Panc1 (cell line): ENCODE measurements around the gene MEGF10. TPM values are rescaled to one million over a fixed set of nuclear protein-coding genes. Genes with fewer than 3 reads are reported as not detected.

Source experiments
- ATAC-seq: fragments of 200-7000 bp; cut with Tn5 transposase; 2 replicates; pipeline ENCODE4 v1.9.1; 2020; ENCODE audit warnings: mild to moderate bottlenecking, moderate library complexity
- BruUV-seq: library from RNA; stranded (reverse); fragments of 400-500 nt; replicated peaks from 2 replicates; lab custom pipeline; 2021; lab: Mats Ljungman, UMichigan
- CTCF ChIA-PET: fragments of 300-600 bp; sonication (Branson Sonifier 250); formaldehyde crosslinking; loops from one replicate; lab custom pipeline; 2022; ENCODE audit warnings: antibody characterized with exemption; lab: Charles Lee
- POLR2A ChIA-PET: fragments of 300-600 bp; sonication (Branson Sonifier 250); formaldehyde crosslinking; loops from one replicate; lab custom pipeline; 2022; ENCODE audit warnings: antibody characterized with exemption; lab: Charles Lee
- DNase-seq: peaks from one replicate; pipeline ENCODE4 v3.0.0-alpha.2; 2010; ENCODE audit warnings: low read depth, low spot score
- H3K27ac ChIP-seq: 2 replicates; pipeline ENCODE4 v1.5.1; 2011; ENCODE audit warnings: mild to moderate bottlenecking, low read length, inconsistent platforms
- H3K27me3 ChIP-seq: fragments of 200-500 bp; sonication (Bioruptor generic); 2 replicates; pipeline ENCODE4 v1.6.0; 2014; ENCODE audit warnings: low read length, inconsistent platforms; ENCODE audit not compliant: control insufficient read depth, insufficient read depth
- H3K36me3 ChIP-seq: fragments of 200-500 bp; sonication (Bioruptor generic); 2 replicates; pipeline ENCODE4 v1.5.1; 2014; ENCODE audit warnings: inconsistent platforms, mild to moderate bottlenecking, low read length, moderate library complexity; ENCODE audit not compliant: control insufficient read depth, insufficient read depth
- H3K4me1 ChIP-seq: 2 replicates; pipeline ENCODE4 v1.5.1; 2011; ENCODE audit warnings: inconsistent platforms, mild to moderate bottlenecking, low read length, moderate library complexity; ENCODE audit not compliant: control insufficient read depth, insufficient read depth
- H3K4me3 ChIP-seq, 2 experiments: 2 replicates each; pipeline ENCODE4 v1.5.1; 2011 to 2012; ENCODE audit warnings: low read depth in 2 of 2, low read length in 2 of 2, mild to moderate bottlenecking in 2 of 2, inconsistent platforms in 1 of 2, moderate library complexity in 1 of 2
- H3K9me3 ChIP-seq: fragments of 200-500 bp; sonication (Bioruptor generic); 2 replicates; pipeline ENCODE4 v1.5.1; 2014; ENCODE audit warnings: low read depth, mild to moderate bottlenecking, inconsistent platforms, low read length, moderate library complexity; ENCODE audit not compliant: control insufficient read depth, insufficient read depth
- CTCF ChIP-seq: fragments of 450-650 bp; IDR thresholded peaks from 2 replicates; pipeline ENCODE4 v1.5.1; 2017; ENCODE audit warnings: mild to moderate bottlenecking
- POLR2AphosphoS5 ChIP-seq: IDR thresholded peaks from 2 replicates; pipeline ENCODE4 v1.6.1; 2012; ENCODE audit warnings: mild to moderate bottlenecking, low read depth, low read length, moderate library complexity
- REST ChIP-seq, 2 experiments: IDR thresholded peaks; 2 replicates each; pipeline ENCODE4 v1.6.1; 2011 to 2012; ENCODE audit warnings: low read depth in 2 of 2, control low read depth in 1 of 2, low read length in 1 of 2, mild to moderate bottlenecking in 1 of 2, moderate library complexity in 1 of 2; ENCODE audit not compliant: insufficient read depth in 1 of 2
- SIN3A ChIP-seq: IDR thresholded peaks from 2 replicates; pipeline ENCODE4 v1.6.1; 2012; ENCODE audit warnings: low read depth, mild to moderate bottlenecking, low read length, moderate library complexity, borderline replicate concordance; ENCODE audit not compliant: insufficient read depth
- TCF7L2 ChIP-seq: IDR thresholded peaks from 2 replicates; pipeline ENCODE4 v1.6.1; 2011; ENCODE audit warnings: mild to moderate bottlenecking, low read depth, low read length, inconsistent platforms
- in situ Hi-C: cut with HindIII; loops from 2 replicates; pipeline ENCODE4 v1.10.0; 2016; ENCODE audit warnings: low sequenced_read_pairs, low pct_unique_long_range_greater_than_20kb
- intact Hi-C: fragments of 100-400 bp; cut with micrococcal nuclease; formaldehyde crosslinking; loops from one replicate; pipeline ENCODE4 v1.10.0; 2022; ENCODE audit not compliant: unreplicated experiment
- total RNA-seq: library from RNA; stranded (reverse); gene quantifications from one replicate; pipeline ENCODE4 v1.2.1, GENCODE V29; 2021; ENCODE audit not compliant: unreplicated experiment

MEGF10 gene
- total RNA-seq, 1 experiment from 2014 or later = not detected

GRCh38 chr5:127375544-127376091, 85.0 kb downstream of the MEGF10 start:
- intact Hi-C loops (no loop called here), in situ Hi-C loops (no loop called here)
- BruUV-seq = no TSS peak
- POLR2A ChIA-PET = no interaction called here
- Histone ChIP-seq H3K27ac (no peak overlapping the region), H3K4me1 (no peaks in the 10 kb centered on the region), H3K36me3 (no peaks in the 10 kb centered on the region), H3K27me3 (no peaks in the 10 kb centered on the region), H3K9me3 (no peaks in the 10 kb centered on the region), H3K4me3 (no peak overlapping the region)
- no peak for ATAC-seq
- no peak for DNase-seq
- CTCF ChIA-PET = no interaction called here
- TF ChIP-seq REST (IDR thresholded peaks at IDR 0.05; ENCODE audit: insufficient read depth in 1 of 2, low read depth in 2 of 2, low read length in 1 of 2) = no peak
- TF ChIP-seq POLR2AphosphoS5 = no peak
- TF ChIP-seq TCF7L2 = no peak
- no peak for TF ChIP-seq CTCF
- TF ChIP-seq SIN3A = no peak

- intact Hi-C loops (no loop called here), in situ Hi-C loops (no loop called here)
- no peaks in the 10 kb centered on the region for H3K9me3 ChIP-seq
- H3K4me3 ChIP-seq = no peak overlapping the region
- H3K27me3 ChIP-seq = no peaks in the 10 kb centered on the region
- CTCF ChIA-PET = no interaction called here
- H3K27ac ChIP-seq = no peak overlapping the region
- H3K36me3 ChIP-seq = no peaks in the 10 kb centered on the region
- no peaks in the 10 kb centered on the region for H3K4me1 ChIP-seq
- DNase-seq = no peak
- POLR2A ChIA-PET = no interaction called here
- no peak for ATAC-seq
- no TSS peak for BruUV-seq
- TF ChIP-seq TCF7L2 (no peak), SIN3A (no peak), POLR2AphosphoS5 (no peak)
These were observed 87.1 kb downstream of the MEGF10 start for GRCh38 chr5:127377651-127378050.

GRCh38 chr5:127385936-127386335, 95.3 kb downstream of the MEGF10 start:
- in situ Hi-C loops (no loop called here), intact Hi-C loops (no loop called here)
- Histone ChIP-seq H3K4me3 (no peak overlapping the region), H3K27ac (no peak overlapping the region), H3K27me3 (no peaks in the 10 kb centered on the region), H3K36me3 (no peaks in the 10 kb centered on the region), H3K9me3 (no peaks in the 10 kb centered on the region), H3K4me1 (no peaks in the 10 kb centered on the region)
- CTCF ChIA-PET = no interaction called here
- DNase-seq (no peak), ATAC-seq (no peak)
- no peak for TF ChIP-seq TCF7L2
- no peak for TF ChIP-seq CTCF
- no peak for TF ChIP-seq REST (IDR thresholded peaks at IDR 0.05; ENCODE audit: insufficient read depth in 1 of 2, low read depth in 2 of 2, low read length in 1 of 2)
- no peak for TF ChIP-seq POLR2AphosphoS5
- no peak for TF ChIP-seq SIN3A
- POLR2A ChIA-PET = no interaction called here
- BruUV-seq = no TSS peak
